Stomach (tissue), 9 donors: ENCODE results near the gene ME3. TPM values are rescaled to one million over a fixed set of nuclear protein-coding genes. Genes with fewer than 3 reads are reported as not detected.

Experiments used
- DNase-seq, 2 donors: peaks; one replicate each; pipeline versions ENCODE4 v3.0.0 to v3.0.0-alpha.2; 2013 to 2019
- H3K27ac ChIP-seq, 5 donors: fragments of 200-600 bp in 4 of 5; sonication (generic) in 4 of 5; one replicate each; pipeline ENCODE4 v1.5.1; 2013 to 2019; ENCODE audit warnings: mild to moderate bottlenecking in 1 of 5, moderate library complexity in 1 of 5
- H3K27me3 ChIP-seq, 3 donors: fragments of 200-600 bp; sonication (generic); one replicate each; pipeline ENCODE4 v1.5.1; 2017 to 2019; ENCODE audit warnings: mixed run types in 1 of 3
- H3K36me3 ChIP-seq, 4 donors: fragments of 200-600 bp; sonication (generic); 1 replicate in 3 of 4; 2 replicates in 1 of 4; pipeline ENCODE4 v1.5.1; 2016 to 2019
- H3K4me1 ChIP-seq, 4 donors: fragments of 200-600 bp; sonication (generic); one replicate each; pipeline ENCODE4 v1.5.1; 2016 to 2019
- H3K4me3 ChIP-seq, 4 donors: fragments of 200-600 bp; sonication (generic) in 3 of 4; one replicate each; pipeline ENCODE4 v1.5.1; 2016 to 2019; ENCODE audit warnings: mild to moderate bottlenecking in 1 of 4
- H3K9me3 ChIP-seq, 4 donors: fragments of 200-600 bp; sonication (generic); one replicate each; pipeline ENCODE4 v1.5.1; 2016 to 2019
- CTCF ChIP-seq, 7 experiments: fragments of 450-650 bp in 4 of 7; fragments of 200-600 bp in 3 of 7; sonication (generic) in 3 of 7; IDR thresholded peaks; one replicate each; pipeline ENCODE4 v1.5.1; 2016 to 2019; ENCODE audit warnings: antibody characterized with exemption in 7 of 7, control low read depth in 2 of 7, mild to moderate bottlenecking in 1 of 7
- EP300 ChIP-seq: sonication (generic); formaldehyde crosslinking; IDR thresholded peaks from one replicate; pipeline ENCODE4 v1.6.1; 2017; ENCODE audit warnings: antibody characterized with exemption
- POLR2A ChIP-seq, 4 donors: fragments of 450-650 bp; IDR thresholded peaks; one replicate each; pipeline ENCODE4 v1.6.1; 2016; ENCODE audit warnings: antibody characterized with exemption in 4 of 4, control low read depth in 2 of 4, mild to moderate bottlenecking in 1 of 4, moderate library complexity in 1 of 4
- POLR2AphosphoS5 ChIP-seq, 3 donors: sonication (generic); formaldehyde crosslinking; IDR thresholded peaks; one replicate each; pipeline ENCODE4 v1.6.1; 2016; ENCODE audit warnings: antibody characterized with exemption in 3 of 3
- WGBS, 5 donors: extraction: QIAGEN DNeasy Blood & Tissue Kit in 3 of 5; methylation state at CpG; one replicate each; pipeline versions ENCODE4 v1.1.5 to v1.1.7; 2013 to 2018; 5-methylcytosine and 5-hydroxymethylcytosine counted together
- intact Hi-C: fragments of 100-400 bp; cut with DNase I; formaldehyde crosslinking; loops from one replicate; pipeline ENCODE4 v1.15.1; 2023; ENCODE audit warnings: low total_unique reads
- polyA plus RNA-seq, 3 donors: library from polyadenylated mRNA; stranded (reverse); fragments of 200-250 nt; gene quantifications; one replicate each; pipeline ENCODE4 v1.2.3, GENCODE V29; 2013
- total RNA-seq, 5 donors: library from RNA; depleted of rRNA; stranded (reverse); fragments of >200 nt; gene quantifications; one replicate each; pipeline versions ENCODE4 v1.1.0 to v1.2.3, GENCODE V29; 2014 to 2016
- donor health status: healthy with polysubstance abuse.
- donor health status: Bipolar disorder and iron deficiency.
- donor health status: healthy.

Gene ME3
- total and polyA plus RNA-seq, 8 donors = 11.2 to 82.1 (median 51.1) TPM

GRCh38 chr11:86669424-86669823 lies 3.0 kb downstream of the ME3 start:
- intact Hi-C loops = no loop called here
- DNase-seq = no peak
- Histone ChIP-seq H3K27ac (peak overlapping the region in 4 of 5 donors; percentile 90 to 96 (median 94)), H3K27me3 (peaks cover 0 to 5% (median 0%) of the 10 kb centered on the region in 3 donors), H3K4me3 (no peak overlapping the region), H3K9me3 (no peaks in the 10 kb centered on the region), H3K4me1 (peaks cover 23 to 52% (median 42%) of the 10 kb centered on the region in 4 donors), H3K36me3 (no peaks in the 10 kb centered on the region)
- no peak for TF ChIP-seq CTCF (IDR thresholded peaks at IDR 0.05)
- WGBS, 5 donors = 53 to 68% (median 64%) methylated on average over 7 of the region's 7 CpGs

- H3K27ac ChIP-seq = peak overlapping the region in 1 of 5 donors; percentile 94
- no peak overlapping the region for H3K4me3 ChIP-seq
- H3K4me1 ChIP-seq = peaks cover 23 to 48% (median 40%) of the 10 kb centered on the region in 4 donors
- no peaks in the 10 kb centered on the region for H3K9me3 ChIP-seq
- peaks cover 0 to 5% (median 0%) of the 10 kb centered on the region in 3 donors for H3K27me3 ChIP-seq
- intact Hi-C loops = no loop called here
- no peaks in the 10 kb centered on the region for H3K36me3 ChIP-seq
- TF ChIP-seq CTCF (IDR thresholded peaks at IDR 0.05) (no peak), POLR2AphosphoS5 (IDR thresholded peaks at IDR 0.05) (no peak), EP300 (no peak), POLR2A (IDR thresholded peaks at IDR 0.05) (no peak)
- no peak for DNase-seq
Measured at GRCh38 chr11:86668929-86669328, 3.5 kb downstream of the ME3 start.

- H3K4me3 ChIP-seq = no peak overlapping the region
- WGBS, 5 donors = 44 to 72% (median 68%) methylated on average over 1 of the region's 1 CpG
- H3K9me3 ChIP-seq = no peaks in the 10 kb centered on the region
- H3K27ac ChIP-seq = no peak overlapping the region
- H3K4me1 ChIP-seq = peaks cover 11 to 44% (median 27%) of the 10 kb centered on the region in 4 donors
- intact Hi-C loops = no loop called here
- no peak for DNase-seq
- no peak for TF ChIP-seq POLR2A (IDR thresholded peaks at IDR 0.05)
- TF ChIP-seq POLR2AphosphoS5 (IDR thresholded peaks at IDR 0.05) = no peak
- TF ChIP-seq CTCF (IDR thresholded peaks at IDR 0.05) = no peak
- no peak for TF ChIP-seq EP300
- H3K36me3 ChIP-seq = no peaks in the 10 kb centered on the region
- H3K27me3 ChIP-seq = no peaks in the 10 kb centered on the region
Measured at GRCh38 chr11:86666193-86666592, 6.2 kb downstream of the ME3 start.

- WGBS, 5 donors = 87 to 95% (median 89%) methylated on average over 3 of the region's 3 CpGs
- intact Hi-C loops = no loop called here
- Histone ChIP-seq H3K9me3 (no peaks in the 10 kb centered on the region), H3K27me3 (no peaks in the 10 kb centered on the region), H3K27ac (peak overlapping the region in 3 of 5 donors; percentile 26 to 50 (median 41)), H3K36me3 (no peaks in the 10 kb centered on the region), H3K4me3 (no peak overlapping the region), H3K4me1 (peaks cover 0 to 31% (median 16%) of the 10 kb centered on the region in 4 donors)
- no peak for DNase-seq
- TF ChIP-seq EP300 (no peak), POLR2AphosphoS5 (IDR thresholded peaks at IDR 0.05) (no peak), POLR2A (IDR thresholded peaks at IDR 0.05) (no peak), CTCF (IDR thresholded peaks at IDR 0.05) (no peak)
Measured at GRCh38 chr11:86664930-86665329, 7.5 kb downstream of the ME3 start.
